Stimulated activated CD4-positive, alpha-beta T cell treated with anti-CD3 and anti-CD28 coated beads, Interleukin-12 subunit alpha, Interleukin-12 subunit beta, amount 100 ng/mL, for 24 hours (primary cell): ENCODE data around the gene MAMSTR.

Source experiments
- DNase-seq, 2 experiments: peaks; one replicate each; pipeline ENCODE4 v3.0.0-alpha.2; 2020; ENCODE audit warnings: low read depth in 2 of 2

The MAMSTR gene

DNA sequence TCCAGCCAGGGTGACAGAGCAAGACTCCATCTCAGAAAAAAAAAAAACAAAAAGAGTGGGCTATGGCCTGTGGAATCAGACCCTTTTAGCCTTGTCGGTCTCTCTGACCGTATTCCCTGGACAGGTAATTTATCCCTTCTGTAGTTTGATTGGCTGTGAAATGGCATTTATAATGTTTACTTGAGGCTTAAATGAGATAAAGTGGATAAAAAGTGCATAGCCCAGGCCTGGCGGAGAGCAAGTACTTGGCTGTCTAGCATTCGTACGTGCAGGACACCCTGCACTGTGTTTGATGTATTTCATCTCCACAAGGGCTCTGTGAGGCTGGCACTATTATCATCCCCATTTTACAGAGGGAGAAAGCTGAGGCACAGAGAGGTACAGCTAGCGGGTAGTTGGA is 53.7 kb downstream of the MAMSTR start:
- no peak for DNase-seq

DNA sequence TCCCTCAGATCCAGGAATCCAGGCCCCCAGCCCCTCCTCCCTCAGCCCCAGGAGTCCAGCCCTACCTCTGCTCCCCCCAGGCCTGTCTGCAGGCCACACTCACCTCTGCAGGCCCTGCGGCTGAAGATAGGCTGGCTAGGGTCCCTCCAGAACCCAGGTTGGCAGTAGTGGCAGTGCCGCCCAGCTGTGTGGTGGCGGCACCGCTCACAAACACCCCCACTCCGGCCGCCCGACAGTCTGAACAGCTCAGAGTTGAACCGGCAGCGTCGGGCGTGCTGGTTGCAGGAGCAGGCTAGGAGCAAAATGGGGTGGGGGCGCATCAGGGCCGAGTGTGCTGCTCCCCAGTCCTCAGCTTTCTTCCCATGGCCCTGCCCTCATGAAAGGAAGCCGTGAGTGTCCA is 55.0 kb downstream of the MAMSTR start:
- DNase-seq: no peak

GRCh38 chr19:48663667-48664066 is 55.9 kb downstream of the MAMSTR start:
- no peak for DNase-seq
